K562 (cell line): ENCODE data around the gene TALDO1. TPM values are rescaled to one million over a fixed set of nuclear protein-coding genes. Genes with fewer than 3 reads are reported as not detected.
A peak's percentile ranks its signal among the peaks of the same experiment; 100 is the strongest.

Source experiments
- DPF2 ChIP-seq: fragments of 450-650 bp; IDR thresholded peaks from 2 replicates; pipeline ENCODE4 v1.6.1; 2016
- FIP1L1 ChIP-seq: fragments of 200-400 bp; formaldehyde crosslinking; IDR thresholded peaks from 2 replicates; pipeline ENCODE4 v1.6.1; 2018; ENCODE audit warnings: mild to moderate bottlenecking, low read depth, low read length; ENCODE audit not compliant: poor library complexity, severe bottlenecking
- GTF3C2 ChIP-seq: IDR thresholded peaks from 3 replicates; pipeline ENCODE4 v1.6.1; 2011; ENCODE audit warnings: borderline replicate concordance, mild to moderate bottlenecking, moderate library complexity; ENCODE audit not compliant: insufficient read length; ENCODE audit errors: extremely low read depth
- NFE2 ChIP-seq: IDR thresholded peaks from 2 replicates; pipeline ENCODE4 v1.6.1; 2014; ENCODE audit warnings: antibody characterized with exemption, low read depth
- NFE2L1 ChIP-seq: fragments of 450-650 bp; IDR thresholded peaks from 2 replicates; pipeline ENCODE4 v1.6.1; 2016; ENCODE audit warnings: missing genetic modification characterization, low read depth, mild to moderate bottlenecking, missing compliant biosample characterization, moderate library complexity, borderline replicate concordance
- NFIX ChIP-seq: fragments of 250-450 bp; sonication (Bioruptor Pico); IDR thresholded peaks from 2 replicates; pipeline ENCODE4 v1.4.0; 2020; ENCODE audit warnings: low read depth, mild to moderate bottlenecking, moderate library complexity
- SMARCA4 ChIP-seq: fragments of 450-650 bp; IDR thresholded peaks from 2 replicates; pipeline ENCODE4 v1.6.1; 2016
- STAT5A ChIP-seq: IDR thresholded peaks from 2 replicates; pipeline ENCODE4 v1.6.1; 2012; ENCODE audit warnings: low read length, inconsistent platforms, borderline replicate concordance
- TFE3 ChIP-seq: fragments of 450-650 bp; formaldehyde crosslinking; IDR thresholded peaks from 2 replicates; pipeline ENCODE4 v1.4.0; 2020; ENCODE audit warnings: mild to moderate bottlenecking, mixed read lengths
- U2AF1 ChIP-seq: fragments of 200-400 bp; formaldehyde crosslinking; optimal IDR thresholded peaks from 2 replicates; pipeline ENCODE3; 2017; ENCODE audit warnings: mild to moderate bottlenecking, low read depth, low read length, moderate library complexity
- ZFP91 ChIP-seq: sonication (generic); formaldehyde crosslinking; IDR thresholded peaks from 2 replicates; pipeline ENCODE4 v1.8.0; 2022; ENCODE audit warnings: mild to moderate bottlenecking, missing genetic modification reagents
- ZNF224 ChIP-seq: sonication (generic); formaldehyde crosslinking; IDR thresholded peaks from 2 replicates; pipeline ENCODE4 v1.8.0; 2022; ENCODE audit warnings: mild to moderate bottlenecking, missing genetic modification reagents
- polyA plus RNA-seq, 8 experiments: library from polyadenylated mRNA; depleted of rRNA in 4 of 8; stranded (reverse) in 5 of 8; unstranded in 3 of 8; fragments of >200 nt; fragmentation: Nextera tagmentation in 2 of 8; fragmentation: Illumina TruSeq in 1 of 8; extraction: Ambion mirVana in 2 of 8; extraction: Trizol in 1 of 8; gene quantifications; 2 replicates each; pipeline versions ENCODE4 v1.2.1 to v1.2.3, GENCODE V29; 2011 to 2014; ENCODE audit warnings: inconsistent platforms in 1 of 8, missing spikeins in 1 of 8
- total RNA-seq, 7 experiments: library from RNA; depleted of rRNA in 6 of 7; stranded (reverse); fragments of >200 nt in 6 of 7; fragmentation: Illumina TruSeq in 2 of 7; extraction: Trizol in 2 of 7; gene quantifications; 2 replicates each; pipeline versions ENCODE4 v1.2.1 to v1.2.3, GENCODE V29; 2011 to 2021; ENCODE audit warnings: low replicate concordance in 1 of 7

Gene TALDO1
- total and polyA plus RNA-seq, 9 of the 15 experiments (the other 6 are each of a cell fraction or from before 2014, with no cell fraction given): 260 to 541 (median 441) TPM

- no peak for TF ChIP-seq GTF3C2
- TF ChIP-seq FIP1L1: peak; percentile 8
- TF ChIP-seq NFE2L1 (tag): no peak
- no peak for TF ChIP-seq ZNF224 (CRISPR knock-in tag)
- no peak for TF ChIP-seq SMARCA4
- no peak for TF ChIP-seq ZFP91 (CRISPR knock-in tag)
- no peak for TF ChIP-seq STAT5A
- no peak for TF ChIP-seq TFE3 (CRISPR knock-in tag)
- no peak for TF ChIP-seq NFIX (CRISPR knock-in tag)
- TF ChIP-seq DPF2: no peak
- no peak for TF ChIP-seq NFE2
- TF ChIP-seq U2AF1: no peak
These were observed 50.2 kb downstream of the TALDO1 start (continued) for GRCh38 chr11:797296-798092.
